Measurements from ENCODE around the gene KLHL15. TPM values are rescaled to one million over a fixed set of nuclear protein-coding genes. Genes with fewer than 3 reads are reported as not detected.

The KLHL15 gene
- total RNA-seq, 4 donors from 2014 or later: 6.9 to 13.2 (median 8.9) TPM

Other genes starting within 250 kb of the KLHL15 start
- gene SAT1, start 244.0 kb downstream of the KLHL15 start, total RNA-seq: 1,000 to 10,000 TPM in 1 of 4 donors, 100 to 1,000 TPM in 3; 557 to 1,009 (median 639) TPM
- gene APOO, start 119.2 kb downstream of the KLHL15 start, total RNA-seq: 100 to 1,000 TPM in 1 of 4 donors, 10 to 100 TPM in 1, 1 to 10 TPM in 2; 3.9 to 115 (median 9.0) TPM
- 1 to 10 TPM in 1 of 4 donors, under 1 TPM in 1, not detected in 2; 0.22 to 1.5 TPM for gene CXorf58, start 119.2 kb downstream of the KLHL15 start, total RNA-seq
- gene EIF2S3, start 27.8 kb upstream of the KLHL15 start, total RNA-seq: 10 to 100 TPM; 62.4 to 77.2 (median 76.4) TPM
- gene ZFX, start 122.5 kb upstream of the KLHL15 start, total RNA-seq: 100 to 1,000 TPM in 1 of 4 donors, 10 to 100 TPM in 3; 30.4 to 136 (median 33.3) TPM